Activated CD8-positive, alpha-beta memory T cell treated with anti-CD3 and anti-CD28 coated beads for 24 hours (primary cell): ENCODE measurements around the gene PGF.

Experiments used
- DNase-seq: peaks from one replicate; pipeline ENCODE4 v3.0.0-alpha.2; 2020

PGF gene

GRCh38 chr14:74954947-74955228 lies 509 bp downstream of the PGF start:
- DNase-seq, result no peak

- DNase-seq, result no peak
These were observed 1.0 kb downstream of the PGF start for GRCh38 chr14:74954232-74954946.

GRCh38 chr14:74953686-74954085 lies 1.7 kb downstream of the PGF start:
- DNase-seq, result no peak

GRCh38 chr14:74952697-74953484 lies 2.5 kb downstream of the PGF start:
- DNase-seq, result no peak

- no peak for DNase-seq
These were observed 3.2 kb downstream of the PGF start for GRCh38 chr14:74952180-74952665.

GRCh38 chr14:74951443-74952179 lies 3.8 kb downstream of the PGF start:
- no peak for DNase-seq

GRCh38 chr14:74950795-74951442 lies 4.5 kb downstream of the PGF start:
- DNase-seq, result no peak

- no peak for DNase-seq
These were observed 5.4 kb downstream of the PGF start for GRCh38 chr14:74949859-74950573.

GRCh38 chr14:74949191-74949601 lies 6.2 kb downstream of the PGF start:
- DNase-seq, result no peak

- no peak for DNase-seq
These were observed 6.9 kb downstream of the PGF start for GRCh38 chr14:74948228-74949175.

GRCh38 chr14:74947353-74948227 lies 7.8 kb downstream of the PGF start:
- no peak for DNase-seq

- DNase-seq, result no peak
These were observed 8.6 kb downstream of the PGF start for GRCh38 chr14:74946659-74947281.

GRCh38 chr14:74945852-74946658 lies 9.3 kb downstream of the PGF start:
- peak; percentile 88 for DNase-seq

GRCh38 chr14:74945261-74945851 lies 10.0 kb downstream of the PGF start:
- DNase-seq, result no peak

- no peak for DNase-seq
These were observed 12.8 kb downstream of the PGF start for GRCh38 chr14:74942608-74943007.

- DNase-seq, result no peak
These were observed 13.2 kb downstream of the PGF start for GRCh38 chr14:74942181-74942580.

GRCh38 chr14:74941676-74942097 lies 13.7 kb downstream of the PGF start:
- peak; percentile 83 for DNase-seq

GRCh38 chr14:74940956-74941565 lies 14.3 kb downstream of the PGF start:
- no peak for DNase-seq
